Measurements from ENCODE around the gene GSK3B.

GSK3B gene

GRCh38 chr3:119786409-119786808 is 307.8 kb downstream of the GSK3B start:
- in situ Hi-C loops (cut with HindIII; ENCODE audit: low sequenced_read_pairs) = no loop called here

- in situ Hi-C loops (cut with HindIII; ENCODE audit: low sequenced_read_pairs) = no loop called here
Observed at GRCh38 chr3:119783883-119784282, 310.4 kb downstream of the GSK3B start.

GRCh38 chr3:119783255-119783654 is 311.0 kb downstream of the GSK3B start:
- in situ Hi-C loops (cut with HindIII; ENCODE audit: low sequenced_read_pairs) = no loop called here

GRCh38 chr3:119782460-119782859 is 311.8 kb downstream of the GSK3B start:
- in situ Hi-C loops (cut with HindIII; ENCODE audit: low sequenced_read_pairs) = no loop called here

GRCh38 chr3:119781330-119782198 is 312.7 kb downstream of the GSK3B start, which contains the start of gene NR1I2:
Gene NR1I2 (plus strand): TSS chr3:119782101.
- in situ Hi-C loops (cut with HindIII; ENCODE audit: low sequenced_read_pairs) = no loop called here

- in situ Hi-C loops (cut with HindIII; ENCODE audit: low sequenced_read_pairs) = no loop called here
Observed at GRCh38 chr3:119779731-119780383, 314.4 kb downstream of the GSK3B start.

GRCh38 chr3:119778811-119779210 is 315.4 kb downstream of the GSK3B start:
- in situ Hi-C loops (cut with HindIII; ENCODE audit: low sequenced_read_pairs) = no loop called here

- in situ Hi-C loops (cut with HindIII; ENCODE audit: low sequenced_read_pairs) = no loop called here
Observed at GRCh38 chr3:119778176-119778575, 316.1 kb downstream of the GSK3B start.

GRCh38 chr3:119776304-119776703 is 317.9 kb downstream of the GSK3B start:
- in situ Hi-C loops (cut with HindIII; ENCODE audit: low sequenced_read_pairs) = no loop called here

- in situ Hi-C loops (cut with HindIII; ENCODE audit: low sequenced_read_pairs) = no loop called here
Observed at GRCh38 chr3:119774444-119774843, 319.8 kb downstream of the GSK3B start.
